WERI-Rb-1 (cell line): ENCODE measurements around the gene MEIOC.

Source experiments
- DNase-seq: peaks from one replicate; pipeline ENCODE4 v3.0.0-alpha.2; 2020
- H3K27ac ChIP-seq: fragments of 250-450 bp; sonication (Bioruptor Pico); 2 replicates; pipeline ENCODE4 v1.5.1; 2020; ENCODE audit warnings: mild to moderate bottlenecking, moderate library complexity
- H3K27me3 ChIP-seq: fragments of 250-450 bp; sonication (Bioruptor Pico); 2 replicates; pipeline ENCODE4 v1.5.1; 2021; ENCODE audit warnings: mild to moderate bottlenecking, low read depth, moderate library complexity; ENCODE audit not compliant: insufficient read depth, severe bottlenecking
- H3K36me3 ChIP-seq: fragments of 250-450 bp; sonication (Bioruptor Pico); 2 replicates; pipeline ENCODE4 v1.5.1; 2020; ENCODE audit warnings: mild to moderate bottlenecking, moderate library complexity
- H3K4me3 ChIP-seq: 2 replicates; pipeline ENCODE4 v1.5.1; 2011; ENCODE audit warnings: low read depth, mild to moderate bottlenecking, control low read depth, low read length
- H3K9me3 ChIP-seq: fragments of 250-450 bp; sonication (Bioruptor Pico); 2 replicates; pipeline ENCODE4 v1.5.1; 2021; ENCODE audit warnings: mild to moderate bottlenecking, moderate library complexity; ENCODE audit not compliant: severe bottlenecking
- CTCF ChIP-seq: IDR thresholded peaks from 2 replicates; pipeline ENCODE4 v1.5.1; 2011; ENCODE audit warnings: low read depth, mild to moderate bottlenecking, control low read depth, inconsistent platforms, low read length

Gene MEIOC

GRCh38 chr17:44652727-44653126, 3.5 kb upstream of the MEIOC start:
- H3K27ac ChIP-seq: no peak overlapping the region
- no peak for DNase-seq
- TF ChIP-seq CTCF: no peak
- no peaks in the 10 kb centered on the region for H3K36me3 ChIP-seq
- H3K27me3 ChIP-seq: no peaks in the 10 kb centered on the region
- peaks cover 2% of the 10 kb centered on the region for H3K9me3 ChIP-seq
- no peak overlapping the region for H3K4me3 ChIP-seq

DNA sequence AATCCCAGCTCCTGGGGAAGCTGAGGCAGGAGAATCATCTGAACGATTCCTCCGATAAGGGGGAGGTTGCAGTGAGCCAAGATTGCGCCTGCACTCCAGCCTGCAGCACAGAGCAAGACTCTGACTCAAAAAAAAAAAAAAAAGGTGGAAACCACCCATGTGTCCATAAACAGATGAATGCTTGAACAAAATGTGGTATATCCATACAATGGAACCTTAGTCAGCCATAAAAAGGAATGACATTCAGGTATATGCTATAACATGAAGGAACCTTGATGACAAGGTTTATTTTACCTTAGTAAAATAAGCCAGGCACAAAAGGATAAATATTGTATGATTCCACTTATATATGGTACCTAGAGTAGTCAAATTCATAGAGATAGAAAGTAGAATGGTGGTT, 2.9 kb upstream of the MEIOC start:
- no peak for TF ChIP-seq CTCF
- no peaks in the 10 kb centered on the region for H3K36me3 ChIP-seq
- no peak overlapping the region for H3K4me3 ChIP-seq
- no peak for DNase-seq
- peaks cover 2% of the 10 kb centered on the region for H3K9me3 ChIP-seq
- no peaks in the 10 kb centered on the region for H3K27me3 ChIP-seq
- no peak overlapping the region for H3K27ac ChIP-seq

GRCh38 chr17:44653954-44654353, 2.3 kb upstream of the MEIOC start:
- Histone ChIP-seq H3K4me3 (no peak overlapping the region), H3K27me3 (no peaks in the 10 kb centered on the region), H3K36me3 (no peaks in the 10 kb centered on the region), H3K27ac (no peak overlapping the region), H3K9me3 (peaks cover 2% of the 10 kb centered on the region)
- no peak for TF ChIP-seq CTCF
- DNase-seq: no peak

GRCh38 chr17:44661835-44662234, 5.6 kb downstream of the MEIOC start:
- H3K4me3 ChIP-seq: no peak overlapping the region
- no peak for DNase-seq
- no peaks in the 10 kb centered on the region for H3K27me3 ChIP-seq
- no peak overlapping the region for H3K27ac ChIP-seq
- no peak for TF ChIP-seq CTCF
- H3K36me3 ChIP-seq: no peaks in the 10 kb centered on the region
- no peaks in the 10 kb centered on the region for H3K9me3 ChIP-seq

DNA sequence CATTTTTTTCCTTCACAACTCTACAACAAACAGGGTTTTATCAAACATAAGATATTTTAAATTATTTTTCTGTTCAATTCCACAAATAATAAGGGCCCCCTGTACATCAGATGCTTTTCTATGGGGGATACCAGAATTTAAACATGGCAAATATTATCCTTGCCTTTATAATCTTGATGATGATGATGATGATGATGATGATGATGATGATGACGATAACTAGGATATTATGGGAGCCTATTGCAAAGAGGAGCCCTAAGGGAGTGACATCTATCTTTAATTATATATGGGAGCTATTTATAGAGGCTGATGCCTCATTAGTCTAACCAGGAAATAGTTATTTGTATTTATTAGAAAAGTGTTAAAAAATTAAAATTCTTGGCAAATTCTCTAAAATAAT, 6.8 kb downstream of the MEIOC start:
- Histone ChIP-seq H3K9me3 (no peaks in the 10 kb centered on the region), H3K27ac (no peak overlapping the region), H3K27me3 (no peaks in the 10 kb centered on the region), H3K4me3 (no peak overlapping the region), H3K36me3 (no peaks in the 10 kb centered on the region)
- TF ChIP-seq CTCF: no peak
- no peak for DNase-seq

DNA sequence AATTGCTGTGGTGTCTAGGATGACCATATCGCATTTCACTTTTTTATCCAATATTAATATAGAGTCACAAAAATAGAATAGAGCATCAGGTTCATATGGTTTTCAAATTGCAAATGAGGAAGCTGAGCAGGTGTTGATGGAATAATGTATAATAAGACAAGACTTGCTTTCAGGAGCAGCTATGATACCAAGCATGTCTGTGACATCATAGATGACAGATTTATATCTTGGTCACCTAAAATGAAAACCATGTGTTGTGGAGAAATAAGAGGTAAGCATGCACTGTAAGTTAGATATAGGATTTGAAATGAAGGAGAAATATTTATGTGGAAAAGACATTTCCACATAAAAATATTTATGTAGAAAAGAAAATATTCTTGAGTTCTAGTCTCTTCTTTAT, 8.6 kb downstream of the MEIOC start:
- Histone ChIP-seq H3K27me3 (no peaks in the 10 kb centered on the region), H3K9me3 (no peaks in the 10 kb centered on the region), H3K27ac (no peak overlapping the region), H3K36me3 (no peaks in the 10 kb centered on the region), H3K4me3 (no peak overlapping the region)
- DNase-seq: no peak
- TF ChIP-seq CTCF: no peak
